GM18502 (cell line): ENCODE data around the gene EML1.
A peak's percentile ranks its signal among the peaks of the same experiment; 100 is the strongest.

ENCODE experiments used
- ATAC-seq: cut with Tn5 transposase; IDR thresholded peaks from one replicate; pipeline ENCODE4 v1.9.1; 2021; ENCODE audit warnings: mild to moderate bottlenecking; ENCODE audit not compliant: unreplicated experiment, poor library complexity

The EML1 gene

GRCh38 chr14:99883866-99884650, 90.8 kb downstream of the EML1 start:
- no peak for ATAC-seq

- ATAC-seq, result peak; percentile 75
Measured at GRCh38 chr14:99884834-99885648, 91.8 kb downstream of the EML1 start.

- no peak for ATAC-seq
Measured at GRCh38 chr14:99885649-99885958, 92.4 kb downstream of the EML1 start.

- ATAC-seq, result no peak
Measured at GRCh38 chr14:99887407-99887806, 94.2 kb downstream of the EML1 start.

- no peak for ATAC-seq
Measured at GRCh38 chr14:99888149-99888548, 94.9 kb downstream of the EML1 start.

GRCh38 chr14:99889268-99889667, 96.1 kb downstream of the EML1 start:
- ATAC-seq, result no peak

- no peak for ATAC-seq
Measured at GRCh38 chr14:99891266-99891665, 98.1 kb downstream of the EML1 start.

- ATAC-seq, result no peak
Measured at GRCh38 chr14:99891900-99892299, 98.7 kb downstream of the EML1 start.

- no peak for ATAC-seq
Measured at GRCh38 chr14:99892406-99892805, 99.2 kb downstream of the EML1 start.

- no peak for ATAC-seq
Measured at GRCh38 chr14:99896361-99896760, 103.1 kb downstream of the EML1 start.

GRCh38 chr14:99899578-99900178, 106.5 kb downstream of the EML1 start:
- no peak for ATAC-seq

- no peak for ATAC-seq
Measured at GRCh38 chr14:99902925-99903324, 109.7 kb downstream of the EML1 start.

GRCh38 chr14:99904506-99904905, 111.3 kb downstream of the EML1 start:
- no peak for ATAC-seq

GRCh38 chr14:99905121-99905520, 111.9 kb downstream of the EML1 start:
- ATAC-seq, result no peak

- ATAC-seq, result no peak
Measured at GRCh38 chr14:99907761-99908652, 114.8 kb downstream of the EML1 start.

- ATAC-seq, result no peak
Measured at GRCh38 chr14:99908653-99909250, 115.5 kb downstream of the EML1 start.

- ATAC-seq, result no peak
Measured at GRCh38 chr14:99909513-99910064, 116.4 kb downstream of the EML1 start.

- ATAC-seq, result no peak
Measured at GRCh38 chr14:99910337-99911309, 117.4 kb downstream of the EML1 start.
